HUES6 (cell line): ENCODE results near the gene ACOD1.

Experiments used
- H3K27ac ChIP-seq: 2 replicates; pipeline ENCODE4 v1.7.0; 2013; ENCODE audit warnings: low read depth, mild to moderate bottlenecking, low read length, inconsistent platforms
- H3K27me3 ChIP-seq: 2 replicates; pipeline ENCODE4 v1.6.1; 2013; ENCODE audit warnings: low read length; ENCODE audit not compliant: control insufficient read depth, insufficient read depth
- H3K36me3 ChIP-seq: 2 replicates; pipeline ENCODE4 v1.6.1; 2013; ENCODE audit warnings: low read length; ENCODE audit not compliant: control insufficient read depth, insufficient read depth
- H3K4me1 ChIP-seq: 2 replicates; pipeline ENCODE4 v1.6.1; 2013; ENCODE audit warnings: low read length; ENCODE audit not compliant: control insufficient read depth, insufficient read depth
- H3K4me3 ChIP-seq: 2 replicates; pipeline ENCODE4 v1.5.1; 2013; ENCODE audit warnings: low read depth, low read length
- H3K9ac ChIP-seq: one replicate; pipeline ENCODE4 v1.6.1; 2013; ENCODE audit warnings: mild to moderate bottlenecking, low read length
- H3K9me3 ChIP-seq: 2 replicates; pipeline ENCODE4 v1.6.1; 2013; ENCODE audit warnings: low read depth, low read length; ENCODE audit not compliant: control insufficient read depth, insufficient read depth

ACOD1 gene

DNA sequence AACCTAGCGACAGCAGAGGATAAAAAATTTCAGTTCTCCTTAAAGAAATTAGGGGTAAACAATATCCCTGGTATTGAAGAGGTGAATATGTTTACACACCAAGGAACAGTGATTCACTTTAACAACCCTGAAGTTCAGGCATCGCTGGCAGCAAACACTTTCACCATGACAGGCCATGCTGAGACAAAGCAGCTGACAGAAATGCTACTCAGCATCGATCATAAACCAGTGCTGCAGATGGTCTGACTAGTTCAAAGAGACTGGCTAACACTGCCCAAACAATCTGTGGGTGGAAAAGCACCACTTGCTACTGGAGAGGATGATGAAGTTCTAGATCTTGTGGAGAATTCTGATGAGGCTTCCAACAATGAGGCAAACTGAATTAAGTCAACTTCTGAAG, 19.9 kb upstream of the ACOD1 start:
- Histone ChIP-seq H3K27ac (no peak overlapping the region), H3K9me3 (no peaks in the 10 kb centered on the region), H3K36me3 (no peaks in the 10 kb centered on the region), H3K9ac (no peak overlapping the region), H3K4me3 (no peak overlapping the region), H3K27me3 (no peaks in the 10 kb centered on the region), H3K4me1 (no peaks in the 10 kb centered on the region)

DNA sequence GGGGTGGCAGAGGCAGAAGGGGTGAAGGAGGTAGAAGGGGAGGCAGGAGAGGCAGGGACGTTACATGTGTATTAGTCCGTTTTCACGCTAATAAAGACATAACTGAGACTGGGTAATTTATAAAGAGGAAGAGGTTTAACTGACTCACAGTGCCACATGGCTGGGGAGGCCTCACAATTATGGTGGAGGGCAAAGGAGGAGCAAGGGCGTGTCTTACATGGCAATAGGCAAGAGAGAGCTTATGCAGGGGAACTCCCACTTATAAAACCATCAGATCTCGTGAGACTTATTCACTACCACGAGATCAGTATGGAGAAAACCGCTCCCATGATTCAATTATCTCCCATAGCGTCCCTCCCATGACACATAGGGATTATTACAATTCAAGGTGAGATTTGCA, 19.0 kb upstream of the ACOD1 start:
- Histone ChIP-seq H3K27me3 (no peaks in the 10 kb centered on the region), H3K36me3 (no peaks in the 10 kb centered on the region), H3K9me3 (no peaks in the 10 kb centered on the region), H3K4me1 (no peaks in the 10 kb centered on the region), H3K27ac (no peak overlapping the region), H3K9ac (no peak overlapping the region), H3K4me3 (no peak overlapping the region)

DNA sequence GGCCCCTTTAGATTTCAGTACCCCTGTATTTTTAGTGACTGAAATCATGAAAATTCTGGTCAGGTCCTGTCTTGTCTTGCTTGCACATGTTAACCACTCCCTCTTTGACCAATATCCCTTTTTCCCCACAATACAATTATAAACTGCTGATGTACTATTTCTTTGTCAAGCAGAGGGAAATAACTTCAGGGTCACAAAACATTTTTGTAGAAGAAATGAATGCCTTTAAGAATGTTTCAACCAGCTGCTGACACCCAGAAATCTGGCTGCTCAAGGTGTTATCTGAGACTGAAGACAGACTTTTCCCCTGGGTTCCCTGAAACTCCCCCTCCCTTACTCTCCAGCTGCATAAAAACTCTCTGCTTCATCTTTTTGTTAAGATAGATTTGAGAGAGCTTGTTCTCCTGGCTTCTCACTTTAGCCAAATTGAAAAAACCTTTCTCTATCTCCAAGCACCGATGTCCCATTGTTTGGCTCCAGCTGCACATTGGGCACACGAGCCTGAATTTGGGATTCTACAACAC, 18.4 kb upstream of the ACOD1 start:
- H3K27ac ChIP-seq, result no peak overlapping the region
- H3K27me3 ChIP-seq, result no peaks in the 10 kb centered on the region
- no peaks in the 10 kb centered on the region for H3K36me3 ChIP-seq
- no peaks in the 10 kb centered on the region for H3K4me1 ChIP-seq
- no peak overlapping the region for H3K4me3 ChIP-seq
- no peak overlapping the region for H3K9ac ChIP-seq
- no peaks in the 10 kb centered on the region for H3K9me3 ChIP-seq

DNA sequence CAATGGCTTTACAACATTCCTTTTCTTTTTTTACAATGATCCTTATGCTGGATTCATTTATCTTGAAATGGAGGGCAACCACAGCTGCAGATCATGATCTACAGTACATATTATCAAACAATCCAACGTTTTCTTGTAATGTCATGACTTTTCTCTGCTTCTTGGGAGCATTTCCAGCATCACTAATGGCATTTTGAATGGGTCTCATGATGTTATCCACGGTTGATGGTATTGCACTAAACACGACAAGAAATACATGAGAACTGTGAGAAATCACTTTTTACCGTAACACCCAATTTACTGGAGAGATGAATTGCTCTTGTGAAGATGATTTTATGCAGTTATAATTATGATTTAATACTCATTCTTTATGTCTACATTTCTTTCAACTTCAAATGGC, 16.2 kb upstream of the ACOD1 start:
- no peaks in the 10 kb centered on the region for H3K9me3 ChIP-seq
- H3K4me1 ChIP-seq, result no peaks in the 10 kb centered on the region
- no peaks in the 10 kb centered on the region for H3K27me3 ChIP-seq
- H3K27ac ChIP-seq, result no peak overlapping the region
- H3K9ac ChIP-seq, result no peak overlapping the region
- H3K36me3 ChIP-seq, result no peaks in the 10 kb centered on the region
- no peak overlapping the region for H3K4me3 ChIP-seq

DNA sequence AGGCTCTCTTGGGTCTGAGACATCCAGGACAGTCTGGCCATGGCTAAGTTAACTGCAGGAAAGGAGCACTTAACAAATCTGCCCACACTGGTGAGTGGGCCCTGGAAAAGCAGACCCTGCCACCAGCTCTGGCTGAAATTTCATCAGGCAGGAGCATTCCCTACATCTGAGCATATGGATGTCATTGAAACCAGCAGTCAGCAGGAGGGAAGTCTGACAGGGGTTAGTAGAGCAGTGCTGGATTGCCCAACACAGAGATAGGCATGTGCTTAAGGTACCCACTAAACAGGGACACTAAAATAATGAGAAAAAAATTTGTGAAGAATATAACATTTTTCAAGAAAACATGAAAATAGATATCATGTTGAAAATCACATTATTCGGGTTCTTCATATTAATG, 13.6 kb upstream of the ACOD1 start:
- H3K27me3 ChIP-seq, result no peaks in the 10 kb centered on the region
- H3K36me3 ChIP-seq, result no peaks in the 10 kb centered on the region
- H3K9me3 ChIP-seq, result no peaks in the 10 kb centered on the region
- H3K4me1 ChIP-seq, result no peaks in the 10 kb centered on the region
- no peak overlapping the region for H3K4me3 ChIP-seq
- no peak overlapping the region for H3K9ac ChIP-seq
- H3K27ac ChIP-seq, result no peak overlapping the region

DNA sequence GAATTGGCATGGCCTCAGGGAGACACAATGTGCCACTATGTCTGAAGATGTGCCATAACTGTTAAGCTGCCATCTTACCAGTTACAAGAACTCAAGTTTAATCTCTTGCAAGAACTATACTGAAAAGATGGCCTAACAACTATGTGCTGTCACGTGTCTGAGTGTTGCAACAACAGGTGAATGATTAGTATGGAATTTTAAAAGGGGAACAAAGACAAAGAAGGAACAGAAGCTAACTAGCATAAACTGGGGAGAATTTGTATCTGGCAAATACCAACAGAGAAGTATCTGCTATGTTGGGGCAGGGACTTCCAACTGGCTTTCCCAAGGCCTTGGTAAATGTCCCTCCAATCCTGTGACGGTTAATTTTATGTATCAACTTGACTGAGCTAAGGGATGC, 11.5 kb upstream of the ACOD1 start:
- Histone ChIP-seq H3K27me3 (no peaks in the 10 kb centered on the region), H3K4me3 (no peak overlapping the region), H3K4me1 (no peaks in the 10 kb centered on the region), H3K36me3 (no peaks in the 10 kb centered on the region), H3K9ac (no peak overlapping the region), H3K27ac (no peak overlapping the region), H3K9me3 (no peaks in the 10 kb centered on the region)

DNA sequence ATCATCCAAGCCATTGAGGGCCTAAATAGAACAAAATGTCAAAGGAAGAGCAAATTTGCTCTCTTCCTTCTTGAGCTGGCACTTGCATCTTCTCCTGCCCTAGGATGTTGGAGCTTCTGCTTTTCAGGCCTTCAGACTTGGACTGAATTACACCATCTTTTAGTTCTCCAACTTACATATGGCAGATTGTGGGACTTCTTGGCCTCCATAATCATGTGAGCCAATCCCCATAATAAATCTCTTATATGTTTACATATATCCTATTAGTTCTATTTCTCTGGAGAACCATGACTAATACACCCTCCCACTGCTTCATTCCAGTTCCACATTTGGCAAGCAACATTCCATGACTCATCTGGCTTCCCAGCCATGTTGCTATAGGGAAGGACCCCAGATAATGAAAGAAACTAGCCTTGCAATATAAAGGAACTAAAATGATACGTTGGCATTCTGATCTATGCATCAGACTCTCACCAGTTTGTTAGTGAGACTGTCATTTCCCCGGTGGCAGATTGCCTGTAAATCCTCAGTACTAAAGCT, 11.0 kb upstream of the ACOD1 start:
- Histone ChIP-seq H3K27me3 (no peaks in the 10 kb centered on the region), H3K9ac (no peak overlapping the region), H3K36me3 (no peaks in the 10 kb centered on the region), H3K4me1 (no peaks in the 10 kb centered on the region), H3K4me3 (no peak overlapping the region), H3K27ac (no peak overlapping the region), H3K9me3 (no peaks in the 10 kb centered on the region)

DNA sequence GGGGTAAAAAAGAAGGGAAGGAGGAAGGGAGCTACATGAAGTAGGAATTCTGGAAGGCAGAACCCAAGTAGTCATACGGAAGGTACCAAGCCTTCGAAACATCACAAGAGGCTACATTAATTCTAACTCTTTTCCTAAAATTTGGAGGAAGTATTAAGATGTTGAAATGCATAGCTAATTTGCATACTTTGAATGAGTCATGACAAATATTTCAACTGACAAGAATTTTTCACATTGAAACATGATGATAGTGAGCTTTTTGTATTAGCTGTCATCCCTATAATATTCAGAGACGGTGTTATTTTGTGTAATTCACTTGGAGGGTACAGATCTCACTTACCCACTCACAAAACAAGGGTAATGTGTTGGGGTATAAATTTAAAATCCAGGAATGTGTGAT, 9.1 kb upstream of the ACOD1 start:
- no peak overlapping the region for H3K9ac ChIP-seq
- no peak overlapping the region for H3K27ac ChIP-seq
- H3K4me1 ChIP-seq, result no peaks in the 10 kb centered on the region
- H3K27me3 ChIP-seq, result no peaks in the 10 kb centered on the region
- H3K4me3 ChIP-seq, result no peak overlapping the region
- no peaks in the 10 kb centered on the region for H3K9me3 ChIP-seq
- no peaks in the 10 kb centered on the region for H3K36me3 ChIP-seq

DNA sequence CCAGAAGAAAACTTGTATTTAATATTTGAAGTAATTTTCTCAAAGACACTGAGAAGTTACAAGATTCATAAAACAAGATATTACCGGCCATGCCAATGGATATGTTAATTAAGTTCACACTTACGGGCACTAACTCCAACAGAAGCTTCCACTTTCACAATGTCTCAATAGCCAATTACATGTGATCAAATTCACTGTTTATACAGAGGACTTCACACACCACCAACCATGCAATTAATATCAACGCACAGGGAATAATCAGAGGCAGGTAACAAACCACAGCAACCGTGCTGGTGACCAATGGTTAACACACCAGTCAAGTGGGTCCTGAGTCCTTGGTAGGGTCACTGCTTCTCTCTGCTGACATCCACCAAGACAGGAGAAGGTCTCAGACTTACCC, 5.9 kb upstream of the ACOD1 start:
- no peaks in the 10 kb centered on the region for H3K4me1 ChIP-seq
- no peaks in the 10 kb centered on the region for H3K27me3 ChIP-seq
- H3K4me3 ChIP-seq, result no peak overlapping the region
- H3K9me3 ChIP-seq, result no peaks in the 10 kb centered on the region
- H3K27ac ChIP-seq, result no peak overlapping the region
- H3K9ac ChIP-seq, result no peak overlapping the region
- no peaks in the 10 kb centered on the region for H3K36me3 ChIP-seq

DNA sequence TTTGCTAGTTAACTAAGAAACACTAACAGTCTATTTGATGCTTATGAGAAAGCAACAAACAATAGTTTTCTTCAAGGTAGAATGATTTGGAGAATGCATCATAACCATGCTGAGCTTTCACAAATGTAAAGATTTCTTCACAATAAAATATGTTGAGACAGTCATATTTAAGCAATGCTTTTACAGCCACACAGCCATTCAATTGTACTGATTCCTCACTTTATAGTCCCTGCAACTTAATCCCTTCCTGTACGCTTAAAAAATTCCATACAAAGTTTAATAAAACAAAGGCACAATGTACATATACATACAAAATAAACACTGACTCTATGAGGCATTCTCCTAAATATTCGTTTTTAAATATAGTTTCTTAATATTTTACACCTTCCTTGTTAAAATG, 4.7 kb upstream of the ACOD1 start:
- Histone ChIP-seq H3K9me3 (no peaks in the 10 kb centered on the region), H3K27ac (no peak overlapping the region), H3K4me1 (no peaks in the 10 kb centered on the region)

DNA sequence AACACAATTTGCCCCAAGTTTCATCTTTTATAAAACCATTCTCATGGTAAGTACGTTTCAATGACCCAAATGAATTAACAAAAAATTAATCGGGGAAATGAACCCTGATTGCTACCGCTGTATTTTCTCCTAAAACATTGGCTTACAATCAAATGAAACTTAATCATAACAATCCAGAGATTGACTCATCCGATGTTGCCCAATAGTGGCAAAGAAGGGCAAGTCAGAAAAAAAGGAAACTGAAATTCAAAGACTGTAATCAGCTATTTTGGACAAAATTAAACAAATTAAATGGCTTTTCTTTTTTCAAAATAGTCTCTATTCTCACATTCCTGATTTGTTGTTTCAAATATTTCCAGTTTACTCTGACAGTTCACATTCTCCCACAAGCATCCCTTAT, 3.9 kb upstream of the ACOD1 start:
- Histone ChIP-seq H3K9ac (no peak overlapping the region), H3K4me3 (no peak overlapping the region), H3K4me1 (no peaks in the 10 kb centered on the region), H3K27me3 (no peaks in the 10 kb centered on the region), H3K9me3 (no peaks in the 10 kb centered on the region), H3K27ac (no peak overlapping the region), H3K36me3 (no peaks in the 10 kb centered on the region)

More for the DNA sequence above, 4.7 kb upstream of the ACOD1 start:
- H3K9ac ChIP-seq, result no peak overlapping the region
- no peaks in the 10 kb centered on the region for H3K36me3 ChIP-seq
- H3K27me3 ChIP-seq, result no peaks in the 10 kb centered on the region
- H3K4me3 ChIP-seq, result no peak overlapping the region

DNA sequence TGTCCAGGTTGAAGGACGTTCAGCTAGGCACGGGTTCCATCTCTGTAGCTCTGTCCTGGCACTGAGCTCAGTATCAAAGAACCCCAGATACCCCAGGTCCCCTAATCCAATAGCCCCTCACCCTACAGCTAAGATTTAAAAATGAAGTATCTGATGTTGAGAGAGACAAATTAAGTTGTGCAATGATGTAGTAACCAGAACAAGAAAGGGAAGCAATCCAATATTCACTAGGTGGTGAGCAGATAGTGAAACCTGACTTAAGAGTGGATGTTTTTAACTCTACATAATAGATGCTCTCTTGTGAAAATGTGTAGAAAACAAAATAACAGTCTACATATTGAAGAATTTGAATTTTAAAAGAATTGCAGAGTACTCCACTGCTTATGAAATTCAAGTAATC, 1.8 kb downstream of the ACOD1 start:
- no peaks in the 10 kb centered on the region for H3K27me3 ChIP-seq
- H3K9me3 ChIP-seq, result no peaks in the 10 kb centered on the region
- no peak overlapping the region for H3K27ac ChIP-seq
- no peak overlapping the region for H3K4me3 ChIP-seq
- no peaks in the 10 kb centered on the region for H3K4me1 ChIP-seq
- H3K36me3 ChIP-seq, result no peaks in the 10 kb centered on the region
- no peak overlapping the region for H3K9ac ChIP-seq
